OCI-LY7 (cell line): ENCODE data around the gene TMCC2. TPM values are rescaled to one million over a fixed set of nuclear protein-coding genes. Genes with fewer than 3 reads are reported as not detected.
A peak's percentile ranks its signal among the peaks of the same experiment; 100 is the strongest.

ENCODE experiments used
- BruUV-seq: library from RNA; stranded (reverse); fragments of 400-500 nt; replicated peaks from 2 replicates; lab custom pipeline; 2021; lab: Mats Ljungman, UMichigan
- CTCF ChIA-PET: fragments of 300-600 bp; sonication (Branson Sonifier 250); formaldehyde crosslinking; loops from one replicate; lab custom pipeline; 2022; ENCODE audit warnings: antibody characterized with exemption; ENCODE audit not compliant: unreplicated experiment; lab: Charles Lee
- POLR2A ChIA-PET: fragments of 300-600 bp; sonication (Branson Sonifier 250); formaldehyde crosslinking; loops from one replicate; lab custom pipeline; 2022; ENCODE audit warnings: antibody characterized with exemption; lab: Charles Lee
- DNase-seq: peaks from one replicate; pipeline ENCODE4 v3.0.0-alpha.2; 2015; ENCODE audit warnings: low spot score
- H2AFZ ChIP-seq: fragments of 200-600 bp; sonication (generic), shearing (Covaris generic); 2 replicates; pipeline ENCODE4 v1.6.1; 2014; ENCODE audit warnings: mild to moderate bottlenecking, antibody characterized with exemption, low read length, moderate library complexity
- H3K27ac ChIP-seq: fragments of 200-600 bp; sonication (generic); 2 replicates; pipeline ENCODE4 v1.5.1; 2014; ENCODE audit warnings: mixed run types, low read depth, mild to moderate bottlenecking, moderate library complexity, low read length, inconsistent platforms; ENCODE audit not compliant: poor library complexity, severe bottlenecking
- H3K36me3 ChIP-seq: fragments of 200-600 bp; sonication (generic); 2 replicates; pipeline ENCODE4 v1.6.1; 2014; ENCODE audit warnings: mild to moderate bottlenecking, antibody characterized with exemption, low read length, moderate library complexity, mixed read lengths; ENCODE audit not compliant: insufficient read depth
- H3K4me1 ChIP-seq: fragments of 200-600 bp; sonication (generic); 2 replicates; pipeline ENCODE4 v1.5.1; 2014; ENCODE audit warnings: mild to moderate bottlenecking, low read length; ENCODE audit not compliant: insufficient read depth, poor library complexity, severe bottlenecking
- H3K4me2 ChIP-seq: fragments of 200-600 bp; sonication (generic); 2 replicates; pipeline ENCODE4 v1.6.1; 2014; ENCODE audit warnings: mild to moderate bottlenecking, low read length
- H3K4me3 ChIP-seq: fragments of 200-600 bp; sonication (generic); 2 replicates; pipeline ENCODE4 v1.5.1; 2014; ENCODE audit warnings: mild to moderate bottlenecking, low read depth, low read length; ENCODE audit not compliant: poor library complexity, severe bottlenecking
- H3K79me2 ChIP-seq: fragments of 200-600 bp; sonication (generic); 2 replicates; pipeline ENCODE4 v1.6.1; 2016; ENCODE audit warnings: low read depth, mild to moderate bottlenecking, low read length, moderate library complexity, mixed read lengths; ENCODE audit not compliant: insufficient read depth
- H3K9me2 ChIP-seq: fragments of 200-600 bp; sonication (generic); 2 replicates; pipeline ENCODE4 v1.6.1; 2016; ENCODE audit warnings: mild to moderate bottlenecking, low read length, mixed read lengths; ENCODE audit not compliant: insufficient read depth
- H3K9me3 ChIP-seq: fragments of 200-600 bp; sonication (generic); 2 replicates; pipeline ENCODE4 v1.6.1; 2014; ENCODE audit warnings: mild to moderate bottlenecking, mixed run types, low read length, mixed read lengths
- H4K20me1 ChIP-seq: fragments of 200-600 bp; sonication (generic); 2 replicates; pipeline ENCODE4 v1.6.1; 2014; ENCODE audit warnings: mild to moderate bottlenecking, antibody characterized with exemption, low read length, moderate library complexity, mixed read lengths; ENCODE audit not compliant: insufficient read depth
- CTCF ChIP-seq: fragments of 200-600 bp; sonication (generic); conservative IDR thresholded peaks from 2 replicates; pipeline ENCODE4 v1.5.1; 2014; ENCODE audit warnings: mild to moderate bottlenecking, antibody characterized with exemption, low read length, moderate library complexity, mixed read lengths
- EZH2phosphoT487 ChIP-seq: fragments of 200-600 bp; sonication (generic); IDR thresholded peaks from 2 replicates; pipeline ENCODE4 v1.6.1; 2018; ENCODE audit warnings: low read depth, borderline replicate concordance, mild to moderate bottlenecking, mixed run types, antibody characterized with exemption, low read length, moderate library complexity, mixed read lengths
- intact Hi-C: fragments of 100-400 bp; cut with micrococcal nuclease; formaldehyde crosslinking; loops from one replicate; pipeline ENCODE4 v1.10.0; 2022; ENCODE audit not compliant: unreplicated experiment
- total RNA-seq, 2 experiments: library from RNA; depleted of rRNA in 1 of 2; stranded (reverse); fragments of >200 nt in 1 of 2; shearing (Covaris generic) in 1 of 2; gene quantifications; 2 replicates each; pipeline ENCODE4 v1.2.3, GENCODE V29; 2014 to 2022

Gene TMCC2
- total RNA-seq, 2 experiments from 2014 or later, result 5.2 to 7.8 TPM

GRCh38 chr1:205312866-205313562 is 85.3 kb downstream of the TMCC2 start:
- H3K36me3 ChIP-seq, result peaks cover 38% of the 10 kb centered on the region
- POLR2A ChIA-PET, result interaction anchor here (0.6 to 15.8 kb wide), 9 partner anchors 11 to 35 kb away, joined by 3 to 162 read pairs (median 4); no protein-coding TSS in a partner anchor
- H3K79me2 ChIP-seq, result peaks cover 48% of the 10 kb centered on the region; the same call in 1 of the 2 replicates
- peaks cover 76% of the 10 kb centered on the region for H3K4me1 ChIP-seq
- TF ChIP-seq EZH2phosphoT487, result no peak
- no peak for TF ChIP-seq CTCF
- no TSS peak for BruUV-seq
- DNase-seq, result no peak
- intact Hi-C loops, result loop anchor here (10.0 kb wide), 2 partner anchors 798 to 1988 kb away; partner anchors contain the start of gene MDM4
- peak overlapping the region; percentile 90 for H3K4me2 ChIP-seq
- H2AFZ ChIP-seq, result peak overlapping the region; percentile 53
- no peaks in the 10 kb centered on the region for H3K9me3 ChIP-seq
- CTCF ChIA-PET, result interaction anchor here (0.8 to 2.4 kb wide), 4 partner anchors 12 to 28 kb away, joined by 3 to 13 read pairs (median 4); no protein-coding TSS in a partner anchor
- peak overlapping the region; percentile 60 for H3K4me3 ChIP-seq
- H3K27ac ChIP-seq, result peak overlapping the region; percentile 66
- H3K9me2 ChIP-seq, result no peaks in the 10 kb centered on the region
- no peaks in the 10 kb centered on the region for H4K20me1 ChIP-seq

DNA sequence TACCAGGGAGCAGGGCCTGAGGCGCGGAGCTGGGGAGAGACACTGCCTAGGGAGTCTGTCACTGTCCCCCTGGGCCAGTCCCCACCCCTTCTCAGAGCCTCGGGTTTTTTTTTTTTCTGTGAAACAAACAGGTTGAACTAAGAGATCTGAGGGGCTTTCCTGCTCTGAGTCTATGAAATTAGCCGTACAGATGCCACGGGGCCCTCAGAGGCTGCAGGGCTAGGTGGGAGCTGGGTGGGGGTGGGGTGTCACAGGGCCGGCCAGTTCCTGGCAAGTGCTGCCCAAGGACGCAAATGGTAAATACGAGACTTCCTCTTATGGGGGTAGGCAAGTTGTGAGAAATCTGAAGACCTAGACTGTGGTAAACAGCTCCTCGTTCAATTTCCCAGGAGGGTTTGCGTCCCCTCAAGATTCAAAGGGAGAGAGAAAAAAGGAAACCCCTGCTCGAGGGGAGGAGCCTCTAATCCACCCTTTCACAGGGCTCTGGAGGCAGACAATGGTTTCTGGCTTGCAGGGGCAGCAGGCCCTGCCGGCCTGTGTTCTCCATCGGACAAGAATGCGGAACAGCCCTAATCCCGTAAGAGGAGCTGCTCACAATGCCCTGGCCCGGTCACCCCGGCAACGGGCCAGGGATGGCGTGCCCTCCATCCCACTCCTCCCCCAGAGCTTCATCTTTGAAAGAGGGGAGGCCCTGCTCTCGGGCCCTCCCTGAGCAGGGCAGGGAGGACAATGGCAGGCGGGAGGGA is 86.0 kb downstream of the TMCC2 start:
- H3K79me2 ChIP-seq, result peaks cover 50% of the 10 kb centered on the region; the same call in 1 of the 2 replicates
- TF ChIP-seq EZH2phosphoT487 (no peak), CTCF (no peak)
- peak; percentile 76 for DNase-seq
- BruUV-seq, result no TSS peak
- ChIA-PET POLR2A (interaction anchor here (0.6 to 15.8 kb wide), 12 partner anchors 10 to 37 kb away, joined by 3 to 162 read pairs (median 4); no protein-coding TSS in a partner anchor), CTCF (interaction anchor here (0.6 to 2.5 kb wide), 6 partner anchors 11 to 40 kb away, joined by 3 to 13 read pairs (median 4); no protein-coding TSS in a partner anchor)
- peak overlapping the region; percentile 60 for H3K4me3 ChIP-seq
- H3K27ac ChIP-seq, result peak overlapping the region; percentile 66
- intact Hi-C loops, result loop anchor here (10.0 kb wide), 2 partner anchors 799 to 1989 kb away; partner anchors contain the start of gene MDM4
- peak overlapping the region; percentile 90 for H3K4me2 ChIP-seq
- H3K9me2 ChIP-seq, result no peaks in the 10 kb centered on the region
- H2AFZ ChIP-seq, result peak overlapping the region; percentile 53
- no peaks in the 10 kb centered on the region for H3K9me3 ChIP-seq
- peaks cover 83% of the 10 kb centered on the region for H3K4me1 ChIP-seq
- H3K36me3 ChIP-seq, result peaks cover 31% of the 10 kb centered on the region
- H4K20me1 ChIP-seq, result no peaks in the 10 kb centered on the region
